ENCODE measurements around the gene MRPL55.

DNA sequence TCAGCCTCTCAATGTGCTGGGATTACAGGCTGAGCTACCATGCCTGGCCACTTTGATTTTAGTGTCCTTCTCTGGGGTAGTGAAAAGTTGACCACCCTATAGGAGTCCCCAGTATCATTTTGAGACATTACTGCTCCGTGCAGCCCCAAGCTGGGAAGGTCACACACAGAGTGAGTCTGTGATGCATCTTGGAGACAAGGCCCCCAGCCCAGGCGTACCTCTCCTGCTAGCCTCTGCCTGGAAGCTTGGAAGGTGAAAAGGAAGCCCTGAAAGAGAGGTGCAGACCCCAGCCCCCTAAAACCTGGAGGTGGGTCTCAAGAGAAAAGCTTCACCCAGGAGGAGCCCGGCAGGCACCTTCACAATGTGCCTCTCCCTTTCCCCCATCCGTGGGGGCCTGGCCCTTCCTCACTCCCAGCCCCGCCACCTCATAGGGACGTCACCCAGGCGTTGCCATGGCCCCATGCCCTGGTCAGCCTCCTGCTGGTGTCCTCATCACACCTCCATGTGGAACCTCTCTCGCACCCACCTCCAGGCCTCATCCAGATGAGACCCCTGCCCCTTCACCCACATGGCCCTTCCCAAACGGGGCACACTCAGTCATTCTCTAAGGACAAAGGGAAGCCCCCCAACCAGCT, 32.2 kb downstream of the MRPL55 start:
- TF ChIP-seq, protein P1, sequence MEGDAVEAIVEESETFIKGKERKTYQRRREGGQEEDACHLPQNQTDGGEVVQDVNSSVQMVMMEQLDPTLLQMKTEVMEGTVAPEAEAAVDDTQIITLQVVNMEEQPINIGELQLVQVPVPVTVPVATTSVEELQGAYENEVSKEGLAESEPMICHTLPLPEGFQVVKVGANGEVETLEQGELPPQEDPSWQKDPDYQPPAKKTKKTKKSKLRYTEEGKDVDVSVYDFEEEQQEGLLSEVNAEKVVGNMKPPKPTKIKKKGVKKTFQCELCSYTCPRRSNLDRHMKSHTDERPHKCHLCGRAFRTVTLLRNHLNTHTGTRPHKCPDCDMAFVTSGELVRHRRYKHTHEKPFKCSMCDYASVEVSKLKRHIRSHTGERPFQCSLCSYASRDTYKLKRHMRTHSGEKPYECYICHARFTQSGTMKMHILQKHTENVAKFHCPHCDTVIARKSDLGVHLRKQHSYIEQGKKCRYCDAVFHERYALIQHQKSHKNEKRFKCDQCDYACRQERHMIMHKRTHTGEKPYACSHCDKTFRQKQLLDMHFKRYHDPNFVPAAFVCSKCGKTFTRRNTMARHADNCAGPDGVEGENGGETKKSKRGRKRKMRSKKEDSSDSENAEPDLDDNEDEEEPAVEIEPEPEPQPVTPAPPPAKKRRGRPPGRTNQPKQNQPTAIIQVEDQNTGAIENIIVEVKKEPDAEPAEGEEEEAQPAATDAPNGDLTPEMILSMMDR (IDR thresholded peaks at IDR 0.05), result no peak
- no peak for TF ChIP-seq POLR2A (IDR thresholded peaks at IDR 0.05)
